Measurements from ENCODE around the gene EXD1. TPM values are rescaled to one million over a fixed set of nuclear protein-coding genes. Genes with fewer than 3 reads are reported as not detected.
A peak's percentile ranks its signal among the peaks of the same experiment; 100 is the strongest.

EXD1 gene
- total RNA-seq, 4 donors from 2014 or later = not detected

DNA sequence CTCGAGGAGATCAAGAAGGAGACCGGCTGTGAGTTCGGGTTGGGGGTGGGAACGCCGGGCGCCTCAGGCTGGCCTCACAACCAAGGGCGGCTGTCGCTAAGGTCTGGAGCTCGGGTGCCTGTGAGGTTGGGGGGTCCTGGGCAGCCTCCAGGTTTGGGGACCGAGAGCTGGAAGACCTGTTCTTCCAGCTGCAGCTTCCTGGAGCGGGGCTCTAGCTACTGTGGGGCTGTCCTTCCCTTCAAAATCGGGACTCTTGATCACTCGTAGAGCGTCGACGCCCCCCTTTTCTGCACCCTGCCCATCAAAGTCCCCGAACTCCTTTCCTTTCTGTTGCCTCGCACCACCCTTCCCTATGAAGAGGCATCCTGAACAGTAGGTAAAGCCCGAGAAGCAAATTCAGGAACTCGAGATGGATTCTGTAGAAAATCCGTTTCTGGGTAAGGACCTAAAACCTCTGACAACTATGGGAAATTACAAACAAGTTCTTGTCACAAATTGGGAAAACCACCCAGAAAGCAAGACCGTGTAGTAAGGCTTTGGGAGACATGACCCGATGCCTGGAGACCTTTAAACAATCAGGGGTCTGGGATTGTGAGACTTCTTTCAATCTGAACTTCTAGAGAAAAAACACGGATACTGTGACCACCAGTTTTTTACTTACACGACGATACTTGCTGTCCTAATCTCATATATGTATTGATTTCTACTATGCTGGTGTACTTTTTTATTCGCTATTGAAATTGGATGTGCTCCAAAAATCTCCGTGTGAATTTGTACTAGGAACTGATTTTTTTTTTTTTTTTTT, 1.1 kb upstream of the EXD1 start:
- intact Hi-C loops (cut with DNase I; ENCODE audit: low total_unique reads) (loop anchor here (2.0 kb wide), 1 partner anchor 115 kb away; the partner anchor contains the start of gene INO80), in situ Hi-C loops (cut with MboI; ENCODE audit: low pct_ligation_motif_present in 1 of 4, low pct_unique_long_range_greater_than_20kb in 1 of 4, low sequenced_read_pairs in 3 of 4) (no loop called here)
- Histone ChIP-seq H3K9me3 (no peaks in the 10 kb centered on the region), H3K36me3 (no peaks in the 10 kb centered on the region), H3K27me3 (no peaks in the 10 kb centered on the region), H3K4me1 (peaks cover 4 to 45% (median 18%) of the 10 kb centered on the region in 4 donors), H3K4me3 (peak overlapping the region; percentile 79 to 99 (median 84)), H3K27ac (peak overlapping the region; percentile 94 to 99 (median 96))
- TF ChIP-seq EP300 (IDR thresholded peaks at IDR 0.05; ENCODE audit: low read depth) = no peak
- TF ChIP-seq, protein P1, sequence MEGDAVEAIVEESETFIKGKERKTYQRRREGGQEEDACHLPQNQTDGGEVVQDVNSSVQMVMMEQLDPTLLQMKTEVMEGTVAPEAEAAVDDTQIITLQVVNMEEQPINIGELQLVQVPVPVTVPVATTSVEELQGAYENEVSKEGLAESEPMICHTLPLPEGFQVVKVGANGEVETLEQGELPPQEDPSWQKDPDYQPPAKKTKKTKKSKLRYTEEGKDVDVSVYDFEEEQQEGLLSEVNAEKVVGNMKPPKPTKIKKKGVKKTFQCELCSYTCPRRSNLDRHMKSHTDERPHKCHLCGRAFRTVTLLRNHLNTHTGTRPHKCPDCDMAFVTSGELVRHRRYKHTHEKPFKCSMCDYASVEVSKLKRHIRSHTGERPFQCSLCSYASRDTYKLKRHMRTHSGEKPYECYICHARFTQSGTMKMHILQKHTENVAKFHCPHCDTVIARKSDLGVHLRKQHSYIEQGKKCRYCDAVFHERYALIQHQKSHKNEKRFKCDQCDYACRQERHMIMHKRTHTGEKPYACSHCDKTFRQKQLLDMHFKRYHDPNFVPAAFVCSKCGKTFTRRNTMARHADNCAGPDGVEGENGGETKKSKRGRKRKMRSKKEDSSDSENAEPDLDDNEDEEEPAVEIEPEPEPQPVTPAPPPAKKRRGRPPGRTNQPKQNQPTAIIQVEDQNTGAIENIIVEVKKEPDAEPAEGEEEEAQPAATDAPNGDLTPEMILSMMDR (IDR thresholded peaks at IDR 0.05) = no peak
- no peak for TF ChIP-seq POLR2AphosphoS5 (IDR thresholded peaks at IDR 0.05)
- TF ChIP-seq POLR2A (IDR thresholded peaks at IDR 0.05) = no peak
- no peak for DNase-seq
- WGBS, 2 donors (ENCODE audit: low coverage in 1 of 2) = 4 to 9% methylated on average over 7 to 28 of the region's 28 CpGs

DNA sequence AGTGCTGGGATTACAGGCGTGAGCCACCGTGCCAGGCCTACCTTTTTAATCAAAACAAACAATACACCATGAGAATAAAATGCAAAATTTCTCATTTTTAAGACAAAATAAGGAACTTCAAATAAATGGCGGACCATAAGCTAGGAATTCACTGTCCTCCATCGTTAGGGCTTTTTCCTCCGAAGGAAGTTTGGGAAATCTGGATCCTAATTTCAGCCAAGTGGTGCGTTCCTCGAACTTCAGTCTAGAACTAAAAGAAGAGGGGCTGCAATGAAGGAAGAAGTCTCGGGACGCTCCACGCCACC, 260 bp downstream of the EXD1 start:
- peak overlapping the region; percentile 94 to 99 (median 96) for H3K27ac ChIP-seq
- no peak for DNase-seq
- TF ChIP-seq, protein P1 (IDR thresholded peaks at IDR 0.05) = no peak
- no peak for TF ChIP-seq POLR2AphosphoS5 (IDR thresholded peaks at IDR 0.05)
- no peak for TF ChIP-seq EP300 (IDR thresholded peaks at IDR 0.05; ENCODE audit: low read depth)
- TF ChIP-seq POLR2A (IDR thresholded peaks at IDR 0.05) = no peak
- in situ Hi-C loops (cut with MboI; ENCODE audit: low pct_ligation_motif_present in 1 of 4, low pct_unique_long_range_greater_than_20kb in 1 of 4, low sequenced_read_pairs in 3 of 4) (no loop called here), intact Hi-C loops (cut with DNase I; ENCODE audit: low total_unique reads) (loop anchor here (2.0 kb wide), 1 partner anchor 113 kb away; the partner anchor contains the start of gene INO80)
- no peaks in the 10 kb centered on the region for H3K9me3 ChIP-seq
- H3K4me1 ChIP-seq = peaks cover 4 to 44% (median 18%) of the 10 kb centered on the region in 4 donors
- 29 to 37% methylated on average over 6 to 10 of the region's 10 CpGs for WGBS, 2 donors (ENCODE audit: low coverage in 1 of 2)
- H3K27me3 ChIP-seq = no peaks in the 10 kb centered on the region
- H3K4me3 ChIP-seq = peak overlapping the region in 3 of 4 donors; percentile 10 to 99 (median 79)
- no peaks in the 10 kb centered on the region for H3K36me3 ChIP-seq

DNA sequence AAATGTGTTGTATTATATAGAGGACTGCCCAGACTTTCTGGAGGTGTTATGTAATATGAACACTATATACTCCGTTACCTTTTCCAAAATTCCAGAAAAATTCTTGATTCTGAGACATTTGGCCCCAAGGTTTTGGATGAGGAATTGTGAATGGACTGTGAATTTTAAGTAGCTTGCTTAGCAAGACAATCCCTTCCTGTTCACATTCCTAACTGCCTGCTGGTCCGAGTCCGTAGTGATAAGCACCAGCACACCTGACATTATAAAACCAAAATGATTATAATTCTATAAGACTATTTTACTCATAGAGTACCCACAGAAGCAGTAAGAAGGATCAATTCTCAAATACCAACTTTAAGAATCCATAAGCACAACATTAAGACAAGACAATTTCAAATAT, 11.2 kb downstream of the EXD1 start:
- no peak for DNase-seq
- TF ChIP-seq POLR2AphosphoS5 (IDR thresholded peaks at IDR 0.05) (no peak), EP300 (IDR thresholded peaks at IDR 0.05; ENCODE audit: low read depth) (no peak), POLR2A (IDR thresholded peaks at IDR 0.05) (no peak)
- TF ChIP-seq, protein P1 (IDR thresholded peaks at IDR 0.05) = no peak
- Histone ChIP-seq H3K36me3 (no peaks in the 10 kb centered on the region), H3K9me3 (no peaks in the 10 kb centered on the region), H3K4me1 (no peaks in the 10 kb centered on the region), H3K4me3 (no peak overlapping the region), H3K27ac (no peak overlapping the region), H3K27me3 (peaks cover 11% of the 10 kb centered on the region)
- WGBS, 2 donors (ENCODE audit: low coverage in 1 of 2) = 60 to 61% methylated on average over 3 of the region's 3 CpGs
- intact Hi-C loops (cut with DNase I; ENCODE audit: low total_unique reads) (no loop called here), in situ Hi-C loops (cut with MboI; ENCODE audit: low pct_ligation_motif_present in 1 of 4, low pct_unique_long_range_greater_than_20kb in 1 of 4, low sequenced_read_pairs in 3 of 4) (no loop called here)

DNA sequence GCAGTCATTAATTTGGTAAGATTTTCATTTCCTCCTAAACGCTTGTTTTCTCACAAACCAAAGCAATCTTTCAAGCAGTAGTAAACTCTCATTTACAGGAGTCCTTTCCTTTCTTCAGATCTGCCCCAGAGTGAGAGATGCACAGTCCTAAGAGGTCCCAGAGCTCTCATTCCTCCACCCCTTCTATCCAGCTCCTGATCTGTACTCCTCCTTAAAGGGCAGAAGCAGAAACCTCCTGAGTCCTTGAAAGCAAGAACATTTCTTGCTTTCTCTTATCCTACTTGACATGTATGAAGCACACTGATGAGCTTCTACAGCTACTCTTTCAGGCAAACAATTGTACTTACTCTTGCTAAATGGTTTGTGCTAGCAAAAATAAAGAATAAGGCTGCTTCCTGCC, 11.7 kb downstream of the EXD1 start:
- in situ Hi-C loops (cut with MboI; ENCODE audit: low pct_ligation_motif_present in 1 of 4, low pct_unique_long_range_greater_than_20kb in 1 of 4, low sequenced_read_pairs in 3 of 4) (no loop called here), intact Hi-C loops (cut with DNase I; ENCODE audit: low total_unique reads) (no loop called here)
- no peak for DNase-seq
- no peaks in the 10 kb centered on the region for H3K4me1 ChIP-seq
- TF ChIP-seq EP300 (IDR thresholded peaks at IDR 0.05; ENCODE audit: low read depth) (no peak), POLR2A (IDR thresholded peaks at IDR 0.05) (no peak), POLR2AphosphoS5 (IDR thresholded peaks at IDR 0.05) (no peak)
- TF ChIP-seq, protein P1 (IDR thresholded peaks at IDR 0.05) = no peak
- no peak overlapping the region for H3K27ac ChIP-seq
- H3K4me3 ChIP-seq = no peak overlapping the region
- peaks cover 11% of the 10 kb centered on the region for H3K27me3 ChIP-seq
- H3K9me3 ChIP-seq = no peaks in the 10 kb centered on the region
- 24 to 27% methylated on average over 1 of the region's 1 CpG for WGBS, 2 donors (ENCODE audit: low coverage in 1 of 2)
- no peaks in the 10 kb centered on the region for H3K36me3 ChIP-seq

Data from transverse colon (tissue), 4 donors.